HG03280 (cell line): ENCODE results near the gene CHRNB1.

Experiments used
- ATAC-seq: cut with Tn5 transposase; IDR thresholded peaks from one replicate; pipeline ENCODE4 v1.9.1; 2021; ENCODE audit warnings: mild to moderate bottlenecking, moderate library complexity; ENCODE audit not compliant: unreplicated experiment

Gene CHRNB1

GRCh38 chr17:7483255-7484066 is 38.6 kb downstream of the CHRNB1 start:
- ATAC-seq, result peak; percentile 33

- ATAC-seq, result peak; percentile 61
These were observed 39.4 kb downstream of the CHRNB1 start, which contains the start of gene POLR2A for GRCh38 chr17:7484067-7484918. TSS of gene POLR2A (plus strand) at chr17:7484366.

- peak; percentile 2 for ATAC-seq
These were observed 40.1 kb downstream of the CHRNB1 start for GRCh38 chr17:7484919-7485377.

GRCh38 chr17:7486181-7486580 is 41.3 kb downstream of the CHRNB1 start:
- no peak for ATAC-seq

- ATAC-seq, result no peak
These were observed 45.3 kb downstream of the CHRNB1 start for GRCh38 chr17:7490144-7490543.

- no peak for ATAC-seq
These were observed 46.7 kb downstream of the CHRNB1 start for GRCh38 chr17:7491583-7491982.

- ATAC-seq, result no peak
These were observed 49.1 kb downstream of the CHRNB1 start for GRCh38 chr17:7493941-7494340.

- no peak for ATAC-seq
These were observed 51.1 kb downstream of the CHRNB1 start for GRCh38 chr17:7495906-7496434.

GRCh38 chr17:7496470-7497183 is 51.8 kb downstream of the CHRNB1 start:
- ATAC-seq, result no peak

GRCh38 chr17:7497228-7497627 is 52.4 kb downstream of the CHRNB1 start:
- no peak for ATAC-seq

- no peak for ATAC-seq
These were observed 52.8 kb downstream of the CHRNB1 start for GRCh38 chr17:7497636-7498035.

- ATAC-seq, result no peak
These were observed 54.3 kb downstream of the CHRNB1 start for GRCh38 chr17:7499161-7499560.

- no peak for ATAC-seq
These were observed 56.9 kb downstream of the CHRNB1 start for GRCh38 chr17:7501729-7502128.

- ATAC-seq, result no peak
These were observed 57.4 kb downstream of the CHRNB1 start for GRCh38 chr17:7502171-7502847.

- ATAC-seq, result no peak
These were observed 58.1 kb downstream of the CHRNB1 start for GRCh38 chr17:7502987-7503386.

GRCh38 chr17:7503521-7503920 is 58.7 kb downstream of the CHRNB1 start:
- ATAC-seq, result no peak
